NK-92 treated with Interleukin-12 subunit alpha and Interleukin-12 subunit beta, amount 100 ng/mL, for 24 hours (cell line): ENCODE data around the gene CAPS.

Experiments used
- DNase-seq: peaks from one replicate; lab custom pipeline; 2025; lab: John Stamatoyannopoulos, UW

The CAPS gene

GRCh38 chr19:5934774-5935472 lies 20.9 kb downstream of the CAPS start:
- DNase-seq, result no peak

- no peak for DNase-seq
Observed at GRCh38 chr19:5935473-5936291, 21.6 kb downstream of the CAPS start.

GRCh38 chr19:5936292-5936592 lies 22.2 kb downstream of the CAPS start:
- DNase-seq, result no peak

GRCh38 chr19:5937550-5937949 lies 23.5 kb downstream of the CAPS start:
- no peak for DNase-seq

- no peak for DNase-seq
Observed at GRCh38 chr19:5940260-5941208, 26.5 kb downstream of the CAPS start.

GRCh38 chr19:5941673-5942072 lies 27.6 kb downstream of the CAPS start:
- no peak for DNase-seq

- no peak for DNase-seq
Observed at GRCh38 chr19:5943045-5943444, 29.0 kb downstream of the CAPS start.

- no peak for DNase-seq
Observed at GRCh38 chr19:5943623-5944022, 29.6 kb downstream of the CAPS start.

GRCh38 chr19:5947435-5947834 lies 33.4 kb downstream of the CAPS start:
- no peak for DNase-seq

- DNase-seq, result no peak
Observed at GRCh38 chr19:5948752-5949564, 34.9 kb downstream of the CAPS start.

GRCh38 chr19:5949792-5950305 lies 35.8 kb downstream of the CAPS start:
- no peak for DNase-seq

- no peak for DNase-seq
Observed at GRCh38 chr19:5950741-5951140, 36.7 kb downstream of the CAPS start.

- DNase-seq, result no peak
Observed at GRCh38 chr19:5951338-5951861, 37.3 kb downstream of the CAPS start.

- no peak for DNase-seq
Observed at GRCh38 chr19:5952193-5953029, 38.4 kb downstream of the CAPS start.

GRCh38 chr19:5953030-5953589 lies 39.1 kb downstream of the CAPS start:
- no peak for DNase-seq

GRCh38 chr19:5953680-5954213 lies 39.7 kb downstream of the CAPS start:
- no peak for DNase-seq

GRCh38 chr19:5954293-5954692 lies 40.2 kb downstream of the CAPS start:
- DNase-seq, result no peak

GRCh38 chr19:5955636-5955935 lies 41.5 kb downstream of the CAPS start:
- DNase-seq, result no peak

- DNase-seq, result no peak
Observed at GRCh38 chr19:5956323-5956722, 42.3 kb downstream of the CAPS start.

- no peak for DNase-seq
Observed at GRCh38 chr19:5956728-5957127, 42.7 kb downstream of the CAPS start.
